Glutamatergic neuron (in vitro differentiated cells): Measurements from ENCODE around the gene LPCAT1. TPM values are rescaled to one million over a fixed set of nuclear protein-coding genes. Genes with fewer than 3 reads are reported as not detected.

Experiments
- DNase-seq: peaks from one replicate; pipeline ENCODE4 v3.0.0; 2022
- H3K27ac Mint-ChIP-seq: one replicate; pipeline ENCODE4 v1.8.0; 2020; ENCODE audit warnings: mild to moderate bottlenecking, mixed read lengths, inconsistent platforms; ENCODE audit not compliant: unreplicated experiment
- H3K27me3 Mint-ChIP-seq: one replicate; pipeline ENCODE4 v1.8.0; 2020; ENCODE audit warnings: mild to moderate bottlenecking, moderate library complexity, mixed read lengths, inconsistent platforms; ENCODE audit not compliant: unreplicated experiment
- H3K36me3 Mint-ChIP-seq: one replicate; pipeline ENCODE4 v1.8.0; 2020; ENCODE audit warnings: mild to moderate bottlenecking, mixed read lengths, inconsistent platforms; ENCODE audit not compliant: unreplicated experiment
- H3K4me1 Mint-ChIP-seq: one replicate; pipeline ENCODE4 v1.8.0; 2020; ENCODE audit warnings: mild to moderate bottlenecking, low read depth, mixed read lengths, inconsistent platforms; ENCODE audit not compliant: unreplicated experiment
- H3K4me3 Mint-ChIP-seq: one replicate; pipeline ENCODE4 v1.8.0; 2020; ENCODE audit warnings: mild to moderate bottlenecking, mixed read lengths, inconsistent platforms; ENCODE audit not compliant: unreplicated experiment
- H3K9me3 Mint-ChIP-seq: one replicate; pipeline ENCODE4 v1.8.0; 2020; ENCODE audit warnings: mild to moderate bottlenecking, moderate library complexity, mixed read lengths, inconsistent platforms; ENCODE audit not compliant: unreplicated experiment
- total RNA-seq: library from RNA; stranded (reverse); fragmentation: NEBNext Ultra II Directional; extraction: Animal tissue kit (Norgen Biotek cat#: 25700); gene quantifications from one replicate; pipeline ENCODE4 v1.2.1, GENCODE V29; 2021; ENCODE audit not compliant: unreplicated experiment
- TF ChIP-seq, protein P1 (sequence below): fragments of 200-600 bp; sonication (generic); IDR thresholded peaks from one replicate; pipeline ENCODE4 v1.5.0; 2021; ENCODE audit not compliant: partially characterized antibody, unreplicated experiment

The LPCAT1 gene
- total RNA-seq, 1 donor from 2014 or later, result 113 TPM

DNA sequence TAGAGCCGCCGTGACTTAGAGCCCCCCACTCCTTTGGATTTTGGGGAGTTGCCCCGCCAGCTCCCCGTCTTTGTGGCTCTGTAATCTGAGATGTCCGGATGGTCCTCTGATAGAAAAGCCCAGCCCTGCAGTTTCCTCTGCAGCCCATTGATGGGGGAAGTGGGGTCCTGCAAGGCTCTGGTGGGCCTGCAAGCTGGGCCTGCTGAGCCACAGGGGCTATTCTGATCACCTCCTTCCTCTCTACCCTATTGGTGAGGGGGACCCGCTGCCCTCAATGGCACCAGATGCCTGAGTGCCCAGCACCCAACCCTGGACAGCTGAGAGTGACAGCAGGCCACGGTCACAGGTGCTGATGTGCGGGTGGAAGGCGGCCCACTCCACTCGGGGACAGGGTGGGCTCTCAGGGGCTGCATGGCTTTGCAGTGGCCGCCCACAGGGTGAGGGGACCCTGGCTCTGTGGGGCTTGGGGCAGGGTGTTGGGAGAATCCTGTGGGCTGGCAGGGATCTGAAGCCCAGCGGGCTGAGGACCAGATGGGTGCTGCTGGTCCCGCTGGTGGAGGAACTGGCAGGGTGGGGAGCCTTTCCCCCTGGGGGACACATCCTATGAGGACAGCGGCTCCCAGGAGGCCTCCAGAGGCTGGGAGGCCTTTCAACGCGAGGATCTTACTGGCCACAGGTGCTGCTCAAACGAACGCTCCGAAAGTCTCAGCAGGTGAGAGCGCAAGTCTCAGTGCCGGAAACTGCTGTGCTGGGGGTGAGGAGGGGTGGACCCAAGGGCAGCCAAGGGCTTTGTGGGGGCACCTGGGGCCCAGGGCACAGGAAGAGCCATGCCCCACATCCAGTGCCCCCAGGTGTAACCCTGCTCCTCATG, 30.0 kb upstream of the LPCAT1 start:
- no peaks in the 10 kb centered on the region for H3K27me3 Mint-ChIP-seq
- TF ChIP-seq, protein P1, sequence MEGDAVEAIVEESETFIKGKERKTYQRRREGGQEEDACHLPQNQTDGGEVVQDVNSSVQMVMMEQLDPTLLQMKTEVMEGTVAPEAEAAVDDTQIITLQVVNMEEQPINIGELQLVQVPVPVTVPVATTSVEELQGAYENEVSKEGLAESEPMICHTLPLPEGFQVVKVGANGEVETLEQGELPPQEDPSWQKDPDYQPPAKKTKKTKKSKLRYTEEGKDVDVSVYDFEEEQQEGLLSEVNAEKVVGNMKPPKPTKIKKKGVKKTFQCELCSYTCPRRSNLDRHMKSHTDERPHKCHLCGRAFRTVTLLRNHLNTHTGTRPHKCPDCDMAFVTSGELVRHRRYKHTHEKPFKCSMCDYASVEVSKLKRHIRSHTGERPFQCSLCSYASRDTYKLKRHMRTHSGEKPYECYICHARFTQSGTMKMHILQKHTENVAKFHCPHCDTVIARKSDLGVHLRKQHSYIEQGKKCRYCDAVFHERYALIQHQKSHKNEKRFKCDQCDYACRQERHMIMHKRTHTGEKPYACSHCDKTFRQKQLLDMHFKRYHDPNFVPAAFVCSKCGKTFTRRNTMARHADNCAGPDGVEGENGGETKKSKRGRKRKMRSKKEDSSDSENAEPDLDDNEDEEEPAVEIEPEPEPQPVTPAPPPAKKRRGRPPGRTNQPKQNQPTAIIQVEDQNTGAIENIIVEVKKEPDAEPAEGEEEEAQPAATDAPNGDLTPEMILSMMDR, result no peak
- no peak overlapping the region for H3K4me3 Mint-ChIP-seq
- peaks cover 6% of the 10 kb centered on the region for H3K4me1 Mint-ChIP-seq
- no peaks in the 10 kb centered on the region for H3K36me3 Mint-ChIP-seq
- no peak overlapping the region for H3K27ac Mint-ChIP-seq
- peaks cover 1% of the 10 kb centered on the region for H3K9me3 Mint-ChIP-seq
- DNase-seq, result no peak

- TF ChIP-seq, protein P1, result no peak
- H3K27ac Mint-ChIP-seq, result no peak overlapping the region
- DNase-seq, result no peak
- H3K4me3 Mint-ChIP-seq, result no peak overlapping the region
- no peaks in the 10 kb centered on the region for H3K36me3 Mint-ChIP-seq
- peaks cover 1% of the 10 kb centered on the region for H3K9me3 Mint-ChIP-seq
- H3K4me1 Mint-ChIP-seq, result peaks cover 10% of the 10 kb centered on the region
- peaks cover 2% of the 10 kb centered on the region for H3K27me3 Mint-ChIP-seq
These were observed 28.9 kb upstream of the LPCAT1 start for GRCh38 chr5:1552521-1553255.

- Mint-ChIP-seq H3K27me3 (peaks cover 2% of the 10 kb centered on the region), H3K36me3 (no peaks in the 10 kb centered on the region), H3K27ac (no peak overlapping the region), H3K4me3 (no peak overlapping the region), H3K9me3 (peaks cover 1% of the 10 kb centered on the region), H3K4me1 (peaks cover 10% of the 10 kb centered on the region)
- DNase-seq, result no peak
- TF ChIP-seq, protein P1, result no peak
These were observed 27.9 kb upstream of the LPCAT1 start for GRCh38 chr5:1551426-1552301.

- peaks cover 4% of the 10 kb centered on the region for H3K27me3 Mint-ChIP-seq
- H3K4me1 Mint-ChIP-seq, result peaks cover 10% of the 10 kb centered on the region
- TF ChIP-seq, protein P1, result no peak
- DNase-seq, result no peak
- H3K36me3 Mint-ChIP-seq, result no peaks in the 10 kb centered on the region
- peaks cover 4% of the 10 kb centered on the region for H3K9me3 Mint-ChIP-seq
- no peak overlapping the region for H3K4me3 Mint-ChIP-seq
- no peak overlapping the region for H3K27ac Mint-ChIP-seq
These were observed 26.7 kb upstream of the LPCAT1 start for GRCh38 chr5:1550287-1551076.
